Measurements from ENCODE around the gene E2F6.
"Not testable (repeated sequence)": the region's sequence is repeated elsewhere in the genome, so short reads cannot be mapped to it uniquely, and the experiment has no call there.

E2F6 gene

GRCh38 chr2:11411768-11412448 lies 54.1 kb downstream of the E2F6 start:
- no peak for DNase-seq (ENCODE audit: low read depth)

- no peak for DNase-seq (ENCODE audit: low read depth)
These were observed 54.7 kb downstream of the E2F6 start for GRCh38 chr2:11411244-11411643.

- no peak for DNase-seq (ENCODE audit: low read depth)
These were observed 55.9 kb downstream of the E2F6 start for GRCh38 chr2:11410101-11410500.

GRCh38 chr2:11409572-11409959 lies 56.4 kb downstream of the E2F6 start:
- no peak for DNase-seq (ENCODE audit: low read depth)

GRCh38 chr2:11408959-11409571 lies 56.9 kb downstream of the E2F6 start:
- DNase-seq (ENCODE audit: low read depth), result no peak

- DNase-seq (ENCODE audit: low read depth), result no peak
These were observed 58.5 kb downstream of the E2F6 start for GRCh38 chr2:11407413-11407812.

- DNase-seq (ENCODE audit: low read depth), result no peak
These were observed 59.0 kb downstream of the E2F6 start for GRCh38 chr2:11406958-11407381.

- DNase-seq (ENCODE audit: low read depth), result no peak
These were observed 59.5 kb downstream of the E2F6 start for GRCh38 chr2:11406267-11406957.

- no peak for DNase-seq (ENCODE audit: low read depth)
These were observed 60.2 kb downstream of the E2F6 start for GRCh38 chr2:11405599-11406266.

- not testable (repeated sequence) for DNase-seq (ENCODE audit: low read depth)
These were observed 60.9 kb downstream of the E2F6 start for GRCh38 chr2:11405074-11405406.

- DNase-seq (ENCODE audit: low read depth), result no peak
These were observed 61.4 kb downstream of the E2F6 start for GRCh38 chr2:11404376-11405073.

- no peak for DNase-seq (ENCODE audit: low read depth)
These were observed 63.5 kb downstream of the E2F6 start for GRCh38 chr2:11402436-11402835.

- DNase-seq (ENCODE audit: low read depth), result no peak
These were observed 66.6 kb downstream of the E2F6 start for GRCh38 chr2:11399438-11399762.

GRCh38 chr2:11398750-11399437 lies 67.1 kb downstream of the E2F6 start:
- no peak for DNase-seq (ENCODE audit: low read depth)

- no peak for DNase-seq (ENCODE audit: low read depth)
These were observed 68.4 kb downstream of the E2F6 start for GRCh38 chr2:11397513-11397912.

GRCh38 chr2:11396467-11397445 lies 69.2 kb downstream of the E2F6 start:
- no peak for DNase-seq (ENCODE audit: low read depth)

GRCh38 chr2:11396021-11396420 lies 69.9 kb downstream of the E2F6 start:
- no peak for DNase-seq (ENCODE audit: low read depth)

- DNase-seq (ENCODE audit: low read depth), result no peak
These were observed 70.6 kb downstream of the E2F6 start for GRCh38 chr2:11395389-11395788.
